GM21360 (cell line): ENCODE data around the gene DHDH.

Source experiments
- ATAC-seq: cut with Tn5 transposase; IDR thresholded peaks from one replicate; pipeline ENCODE4 v1.9.1; 2021; ENCODE audit warnings: mild to moderate bottlenecking, moderate library complexity; ENCODE audit not compliant: unreplicated experiment

DHDH gene

DNA sequence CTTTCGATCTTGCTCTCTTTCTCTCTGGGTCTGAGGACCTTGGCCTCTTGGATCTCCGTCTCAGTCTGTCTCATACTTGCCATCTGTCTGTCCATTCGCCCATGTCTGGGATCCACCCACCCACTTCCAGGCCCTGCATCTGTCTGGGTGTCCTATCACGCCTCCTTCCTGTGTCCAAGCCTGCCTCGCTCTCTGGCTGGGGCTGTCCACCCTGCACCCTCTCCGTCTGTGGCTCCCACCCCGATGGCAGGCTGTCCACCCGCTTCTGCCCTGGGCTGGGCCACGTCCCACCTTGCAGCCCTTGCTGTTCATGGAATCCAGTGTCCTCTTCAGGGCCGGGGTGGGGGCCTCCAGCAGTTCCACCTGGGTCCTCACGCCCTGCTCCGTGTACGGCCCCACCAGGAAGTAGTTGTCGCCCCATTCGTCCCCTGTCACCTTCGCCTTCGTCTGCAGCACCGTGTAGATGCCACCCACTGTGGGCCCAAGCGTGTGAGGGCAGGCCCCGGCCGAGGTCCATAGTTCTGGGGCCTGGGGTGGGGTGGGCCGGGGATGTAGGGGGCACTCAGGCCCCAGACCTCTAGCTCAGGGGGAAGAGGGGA, 57.6 kb downstream of the DHDH start:
- ATAC-seq = no peak

- no peak for ATAC-seq
These were observed 58.5 kb downstream of the DHDH start for GRCh38 chr19:48991873-48992580.

DNA sequence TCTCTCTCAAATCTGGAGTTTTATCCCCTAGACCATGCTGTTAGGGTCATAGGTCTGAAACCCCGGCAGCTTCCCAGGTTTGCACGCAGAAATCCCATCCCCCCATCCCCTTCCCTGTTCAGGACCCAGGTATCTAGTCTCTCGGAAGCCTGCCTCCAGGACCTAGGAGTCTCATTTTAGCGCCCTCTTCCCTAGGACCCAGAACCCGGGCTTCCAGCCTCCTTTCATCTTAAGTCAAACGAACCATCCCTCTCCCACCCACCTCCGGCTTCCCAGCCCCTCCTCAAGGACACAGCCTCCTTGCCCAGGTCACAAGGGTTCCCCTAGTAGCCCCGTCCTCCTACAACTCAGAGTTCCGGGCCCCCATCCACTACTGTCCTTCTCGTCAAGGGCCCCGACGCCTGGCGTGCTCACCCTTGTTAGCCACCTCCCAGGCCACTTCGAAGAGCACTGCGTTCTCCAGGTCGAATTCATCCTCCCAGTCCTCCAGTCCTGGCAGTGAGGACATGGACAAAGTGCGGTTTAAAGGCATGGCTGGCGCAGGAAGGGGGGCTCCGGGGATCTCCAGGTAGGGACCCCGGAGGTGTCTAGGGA, 59.2 kb downstream of the DHDH start:
- ATAC-seq = no peak

GRCh38 chr19:48993175-48994034, 59.9 kb downstream of the DHDH start, which contains the start of the genes GYS1 and RUVBL2:
GYS1 (minus strand) TSS chr19:48993309; CDS start chr19:48993112, 197 bp downstream.
RUVBL2 (plus strand) TSS chr19:48993887; CDS start chr19:48993912, 25 bp downstream.
- peak; percentile 80 for ATAC-seq

- no peak for ATAC-seq
These were observed 60.5 kb downstream of the DHDH start for GRCh38 chr19:48994035-48994386.
